ENCODE measurements around the gene MIF4GD. TPM values are rescaled to one million over a fixed set of nuclear protein-coding genes. Genes with fewer than 3 reads are reported as not detected.

The MIF4GD gene
- total and polyA plus RNA-seq, 9 of the 15 experiments (the other 6 are each of a cell fraction or from before 2014, with no cell fraction given), result 11.8 to 63.8 (median 28.1) TPM

GRCh38 chr17:75289832-75290337, 18.9 kb upstream of the MIF4GD start (continued):
- TF ChIP-seq ZNF277 (CRISPR knock-in tag; IDR thresholded peaks at IDR 0.05; ENCODE audit: borderline replicate concordance) (no peak), MIER1 (IDR thresholded peaks at IDR 0.05; ENCODE audit: low read depth) (no peak), FOXO4 (CRISPR knock-in tag; IDR thresholded peaks at IDR 0.05) (no peak), SAFB (IDR thresholded peaks at IDR 0.05; ENCODE audit: borderline replicate concordance, low read depth, low read length) (no peak), ZBTB1 (CRISPR knock-in tag; IDR thresholded peaks at IDR 0.05; ENCODE audit: borderline replicate concordance, low read depth) (no peak), CBX8 (IDR thresholded peaks at IDR 0.05; ENCODE audit: borderline replicate concordance, extremely low read depth, low read depth, low read length, poor library complexity, severe bottlenecking) (no peak), KDM2B (CRISPR knock-in tag; IDR thresholded peaks at IDR 0.05) (no peak), ZBTB49 (CRISPR knock-in tag; IDR thresholded peaks at IDR 0.05; ENCODE audit: borderline replicate concordance) (no peak), NR4A1 (CRISPR knock-in tag; IDR thresholded peaks at IDR 0.05) (no peak), NR4A1 (tag; IDR thresholded peaks at IDR 0.05) (no peak), ARID4B (CRISPR knock-in tag; IDR thresholded peaks at IDR 0.05) (no peak), ZBTB34 (CRISPR knock-in tag; IDR thresholded peaks at IDR 0.05) (no peak), PRPF4 (IDR thresholded peaks at IDR 0.05; ENCODE audit: insufficient read depth, low read depth, low read length, poor library complexity, severe bottlenecking) (no peak), ADNP (tag; IDR thresholded peaks at IDR 0.05) (no peak)

Measured in K562 (cell line).